CD4-positive, alpha-beta T cell (primary cell): ENCODE measurements around the gene AAK1. TPM values are rescaled to one million over a fixed set of nuclear protein-coding genes. Genes with fewer than 3 reads are reported as not detected.

Source experiments
- ATAC-seq: fragments of 200-7000 bp; cut with Tn5 transposase; one replicate; pipeline ENCODE4 v1.10.0; 2022; ENCODE audit warnings: mild to moderate bottlenecking; ENCODE audit not compliant: poor library complexity
- CTCF ChIA-PET: fragments of 350-600 bp; sonication (Branson Sonifier 250); formaldehyde crosslinking; loops from one replicate; lab custom pipeline; 2021; ENCODE audit warnings: antibody characterized with exemption, inconsistent platforms; lab: Charles Lee
- POLR2A ChIA-PET: fragments of 350-600 bp; sonication (Branson Sonifier 250); formaldehyde crosslinking; loops from one replicate; lab custom pipeline; 2021; ENCODE audit warnings: antibody characterized with exemption, inconsistent platforms; lab: Charles Lee
- DNase-seq, 14 experiments: peaks; one replicate each; pipeline ENCODE4 v3.0.0-alpha.2; 2013 to 2020; ENCODE audit warnings: mixed read lengths in 2 of 14
- H3K27ac ChIP-seq, 2 donors: one replicate each; pipeline versions ENCODE4 v1.5.1 to v1.7.0; 2013; ENCODE audit warnings: low read length in 2 of 2, low read depth in 1 of 2, mild to moderate bottlenecking in 1 of 2
- H3K27me3 ChIP-seq, 2 experiments: 1 replicate in 1 of 2; 2 replicates in 1 of 2; pipeline versions ENCODE4 v1.6.1 to v1.7.0; 2013; ENCODE audit warnings: low read length in 2 of 2, control low read depth in 1 of 2, mild to moderate bottlenecking in 1 of 2, moderate library complexity in 1 of 2; ENCODE audit not compliant: insufficient read depth in 2 of 2, control insufficient read depth in 1 of 2
- H3K36me3 ChIP-seq: one replicate; pipeline ENCODE4 v1.6.1; 2013; ENCODE audit warnings: low read length, control low read depth; ENCODE audit not compliant: insufficient read depth
- H3K4me1 ChIP-seq: one replicate; pipeline ENCODE4 v1.6.1; 2013; ENCODE audit warnings: low read length, control low read depth; ENCODE audit not compliant: insufficient read depth
- H3K4me3 ChIP-seq: one replicate; pipeline ENCODE4 v1.5.1; 2013; ENCODE audit warnings: mild to moderate bottlenecking, low read length, moderate library complexity
- H3K9me3 ChIP-seq, 2 experiments: 1 replicate in 1 of 2; 2 replicates in 1 of 2; pipeline versions ENCODE4 v1.6.1 to v1.7.0; 2013; ENCODE audit warnings: low read length in 2 of 2, mild to moderate bottlenecking in 2 of 2, control low read depth in 1 of 2, moderate library complexity in 1 of 2; ENCODE audit not compliant: control insufficient read depth in 1 of 2, insufficient read depth in 1 of 2
- H3K27ac Mint-ChIP-seq: one replicate; pipeline ENCODE4 v1.8.0; 2020; ENCODE audit warnings: mixed read lengths
- H3K27me3 Mint-ChIP-seq: one replicate; pipeline ENCODE4 v1.8.0; 2021; ENCODE audit warnings: mixed read lengths
- H3K36me3 Mint-ChIP-seq: one replicate; pipeline ENCODE4 v1.8.0; 2021; ENCODE audit warnings: low read depth, mixed read lengths
- H3K4me1 Mint-ChIP-seq: one replicate; pipeline ENCODE4 v1.8.0; 2021; ENCODE audit warnings: low read depth, mixed read lengths
- H3K4me3 Mint-ChIP-seq: one replicate; pipeline ENCODE4 v1.8.0; 2020; ENCODE audit warnings: mild to moderate bottlenecking, mixed read lengths
- H3K9me3 Mint-ChIP-seq: one replicate; pipeline ENCODE4 v1.8.0; 2020; ENCODE audit warnings: mixed read lengths
- intact Hi-C, 2 experiments: fragments of 100-400 bp; cut with DNase I in 1 of 2; cut with micrococcal nuclease in 1 of 2; formaldehyde crosslinking; loops; one replicate each; pipeline versions ENCODE4 v1.15.1 to v1.9.0; 2023 to 2025; cut with DNase I, micrococcal nuclease
- total RNA-seq, 174 experiments: library from RNA in 2 of 174; stranded (reverse) in 2 of 174; gene quantifications; one replicate each; pipeline ENCODE4 v1.2.3 and lab custom pipeline; 2021 to 2026
- TF ChIP-seq, protein P1 (sequence below): fragments of 200-600 bp; IDR thresholded peaks from one replicate; pipeline ENCODE4 v1.8.0; 2022; ENCODE audit warnings: antibody characterized with exemption, mild to moderate bottlenecking

The AAK1 gene
- total RNA-seq, 2 experiments from 2014 or later: 201 to 208 TPM

DNA sequence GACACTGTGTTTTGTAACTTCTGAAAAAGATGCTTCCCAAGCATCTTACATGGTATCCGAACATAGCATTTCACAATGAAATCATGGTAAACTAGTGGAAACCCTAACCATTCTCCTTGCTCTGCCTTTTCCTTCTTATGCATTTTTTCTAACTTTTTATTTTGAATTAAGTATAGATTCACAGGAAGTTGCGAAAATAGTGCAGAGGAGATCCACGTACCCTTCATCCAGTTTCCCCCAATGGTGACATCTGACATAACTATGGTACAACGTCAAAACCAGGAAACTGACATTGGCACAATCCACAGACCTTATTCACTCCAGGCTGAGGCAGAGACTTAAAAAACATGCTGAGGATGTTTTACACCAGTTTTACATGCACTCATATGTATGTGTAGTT lies 38.3 kb downstream of the AAK1 start:
- DNase-seq (no peak), ATAC-seq (no peak)
- peaks cover 17% of the 10 kb centered on the region for H3K36me3 ChIP-seq
- peaks cover 47% of the 10 kb centered on the region for H3K4me1 ChIP-seq
- intact Hi-C loops: loop anchor here in 1 of 2 experiments (5.0 kb wide), 1 partner anchor 163 kb away; no protein-coding TSS in a partner anchor
- TF ChIP-seq, protein P1, sequence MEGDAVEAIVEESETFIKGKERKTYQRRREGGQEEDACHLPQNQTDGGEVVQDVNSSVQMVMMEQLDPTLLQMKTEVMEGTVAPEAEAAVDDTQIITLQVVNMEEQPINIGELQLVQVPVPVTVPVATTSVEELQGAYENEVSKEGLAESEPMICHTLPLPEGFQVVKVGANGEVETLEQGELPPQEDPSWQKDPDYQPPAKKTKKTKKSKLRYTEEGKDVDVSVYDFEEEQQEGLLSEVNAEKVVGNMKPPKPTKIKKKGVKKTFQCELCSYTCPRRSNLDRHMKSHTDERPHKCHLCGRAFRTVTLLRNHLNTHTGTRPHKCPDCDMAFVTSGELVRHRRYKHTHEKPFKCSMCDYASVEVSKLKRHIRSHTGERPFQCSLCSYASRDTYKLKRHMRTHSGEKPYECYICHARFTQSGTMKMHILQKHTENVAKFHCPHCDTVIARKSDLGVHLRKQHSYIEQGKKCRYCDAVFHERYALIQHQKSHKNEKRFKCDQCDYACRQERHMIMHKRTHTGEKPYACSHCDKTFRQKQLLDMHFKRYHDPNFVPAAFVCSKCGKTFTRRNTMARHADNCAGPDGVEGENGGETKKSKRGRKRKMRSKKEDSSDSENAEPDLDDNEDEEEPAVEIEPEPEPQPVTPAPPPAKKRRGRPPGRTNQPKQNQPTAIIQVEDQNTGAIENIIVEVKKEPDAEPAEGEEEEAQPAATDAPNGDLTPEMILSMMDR: no peak
- ChIA-PET CTCF (no interaction called here), POLR2A (interaction anchor here (1.1 to 2.0 kb wide), 2 partner anchors 13 to 15 kb away, joined by 3 to 4 read pairs; no protein-coding TSS in a partner anchor)
- no peaks in the 10 kb centered on the region for H3K9me3 ChIP-seq
- Mint-ChIP-seq H3K27me3 (no peaks in the 10 kb centered on the region), H3K27ac (peak overlapping the region; percentile 89), H3K9me3 (peaks cover 8% of the 10 kb centered on the region), H3K4me3 (no peak overlapping the region), H3K4me1 (peaks cover 89% of the 10 kb centered on the region), H3K36me3 (peaks cover 75% of the 10 kb centered on the region)
- H3K27ac ChIP-seq: no peak overlapping the region
- H3K4me3 ChIP-seq: no peak overlapping the region
- H3K27me3 ChIP-seq: no peaks in the 10 kb centered on the region

DNA sequence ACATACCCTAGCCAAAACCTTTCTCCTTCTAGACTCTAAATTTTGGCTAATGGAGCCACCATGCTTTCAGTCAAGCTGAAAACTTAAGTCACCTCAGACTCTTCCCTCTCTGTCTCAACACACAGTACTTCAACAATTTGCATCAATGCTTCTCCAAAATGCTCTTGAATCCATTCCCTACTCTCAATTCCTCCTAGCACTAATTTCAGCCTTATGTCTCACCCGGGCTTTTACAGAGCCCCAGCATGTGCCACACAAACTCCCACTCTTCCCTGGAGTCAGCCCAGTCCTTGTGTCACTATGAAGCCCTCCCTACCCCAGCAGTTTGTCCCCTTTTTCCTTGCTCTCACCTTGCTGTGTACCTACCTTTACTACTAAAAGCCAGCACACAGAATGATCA lies 38.7 kb downstream of the AAK1 start:
- ATAC-seq: no peak
- TF ChIP-seq, protein P1: no peak
- peaks cover 47% of the 10 kb centered on the region for H3K4me1 ChIP-seq

GRCh38 chr2:69604026-69604678 lies 39.4 kb downstream of the AAK1 start:
- ChIA-PET POLR2A (interaction anchor here (0.7 to 3.1 kb wide), 9 partner anchors 9 to 167 kb away, joined by 3 to 11 read pairs (median 4); partner anchors contain the start of genes AAK1 and NFU1), CTCF (interaction anchor here (0.9 to 1.4 kb wide), 2 partner anchors 14 to 39 kb away, joined by 3 to 4 read pairs; no protein-coding TSS in a partner anchor)
- peak overlapping the region in 1 of 2 donors; percentile 22 for H3K27ac ChIP-seq
- H3K36me3 ChIP-seq: peaks cover 17% of the 10 kb centered on the region
- H3K27me3 ChIP-seq: no peaks in the 10 kb centered on the region
- Mint-ChIP-seq H3K4me3 (peak overlapping the region; percentile 27), H3K9me3 (peaks cover 8% of the 10 kb centered on the region), H3K4me1 (peaks cover 95% of the 10 kb centered on the region), H3K27me3 (no peaks in the 10 kb centered on the region), H3K36me3 (peaks cover 81% of the 10 kb centered on the region), H3K27ac (peak overlapping the region; percentile 89)
- no peak for DNase-seq
- intact Hi-C loops: loop anchor here in 1 of 2 experiments (5.0 kb wide), 1 partner anchor 38 kb away; the partner anchor contains the start of gene AAK1
- ATAC-seq: no peak
- peaks cover 44% of the 10 kb centered on the region for H3K4me1 ChIP-seq
- no peak overlapping the region for H3K4me3 ChIP-seq
- no peaks in the 10 kb centered on the region for H3K9me3 ChIP-seq
- TF ChIP-seq, protein P1: no peak

More for the DNA sequence above, 38.7 kb downstream of the AAK1 start:
- peak overlapping the region; percentile 89 for H3K27ac Mint-ChIP-seq
- no peak overlapping the region for H3K27ac ChIP-seq
- CTCF ChIA-PET: interaction anchor here (0.9 to 1.4 kb wide), 2 partner anchors 13 to 40 kb away, joined by 3 to 4 read pairs; no protein-coding TSS in a partner anchor
- H3K36me3 Mint-ChIP-seq: peaks cover 75% of the 10 kb centered on the region
- POLR2A ChIA-PET: interaction anchor here (1.0 to 3.1 kb wide), 5 partner anchors 8 to 93 kb away, joined by 3 to 11 read pairs (median 4); partner anchors contain the start of gene AAK1
- H3K36me3 ChIP-seq: peaks cover 17% of the 10 kb centered on the region
- H3K9me3 ChIP-seq: no peaks in the 10 kb centered on the region
- no peak for DNase-seq
- H3K4me1 Mint-ChIP-seq: peaks cover 90% of the 10 kb centered on the region
- no peak overlapping the region for H3K4me3 ChIP-seq
- intact Hi-C loops: loop anchor here in 1 of 2 experiments (5.0 kb wide), 2 partner anchors 37 to 163 kb away; partner anchors contain the start of gene AAK1
- H3K4me3 Mint-ChIP-seq: peak overlapping the region; percentile 8
- no peaks in the 10 kb centered on the region for H3K27me3 ChIP-seq
- peaks cover 8% of the 10 kb centered on the region for H3K9me3 Mint-ChIP-seq
- H3K27me3 Mint-ChIP-seq: no peaks in the 10 kb centered on the region
